GM10266 (cell line): ENCODE results near the gene GPHA2.

Source experiments
- DNase-seq: peaks from one replicate; pipeline ENCODE4 v3.0.0; 2012; ENCODE audit errors: extremely low spot score
- CTCF ChIP-seq: IDR thresholded peaks from 2 replicates; pipeline ENCODE4 v1.5.1; 2012; ENCODE audit warnings: mild to moderate bottlenecking, low read depth; ENCODE audit not compliant: control insufficient read depth, insufficient read depth; ENCODE audit errors: missing control alignments

Gene GPHA2

GRCh38 chr11:64916775-64917662 is 18.7 kb downstream of the GPHA2 start, which contains the start of gene ATG2A:
ATG2A (minus strand) TSS chr11:64917209; CDS start chr11:64917135, 74 bp downstream.
- TF ChIP-seq CTCF = no peak
- peak; percentile 99 for DNase-seq

- TF ChIP-seq CTCF = no peak
- DNase-seq = peak; percentile 70
Observed at GRCh38 chr11:64916040-64916774, 19.5 kb downstream of the GPHA2 start.

- DNase-seq = no peak
- TF ChIP-seq CTCF = no peak
Observed at GRCh38 chr11:64915376-64915887, 20.3 kb downstream of the GPHA2 start.

- no peak for TF ChIP-seq CTCF
- DNase-seq = no peak
Observed at GRCh38 chr11:64914123-64914522, 21.6 kb downstream of the GPHA2 start.

- no peak for TF ChIP-seq CTCF
- DNase-seq = no peak
Observed at GRCh38 chr11:64913171-64913727, 22.4 kb downstream of the GPHA2 start.

GRCh38 chr11:64911689-64912088 is 24.0 kb downstream of the GPHA2 start:
- no peak for DNase-seq
- TF ChIP-seq CTCF = no peak

GRCh38 chr11:64911142-64911541 is 24.6 kb downstream of the GPHA2 start:
- no peak for TF ChIP-seq CTCF
- no peak for DNase-seq
